Endothelial cell (in vitro differentiated cells): Measurements from ENCODE around the gene NOTCH3. TPM values are rescaled to one million over a fixed set of nuclear protein-coding genes. Genes with fewer than 3 reads are reported as not detected.
A peak's percentile ranks its signal among the peaks of the same experiment; 100 is the strongest.

Experiments
- DNase-seq: peaks from one replicate; pipeline ENCODE4 v3.0.0; 2021; ENCODE audit warnings: low spot score
- H3K27ac Mint-ChIP-seq: one replicate; pipeline ENCODE4 v1.8.0; 2021; ENCODE audit warnings: mixed read lengths, inconsistent platforms; ENCODE audit not compliant: unreplicated experiment
- H3K27me3 Mint-ChIP-seq: one replicate; pipeline ENCODE4 v1.8.0; 2021; ENCODE audit warnings: mild to moderate bottlenecking, moderate library complexity, mixed read lengths, inconsistent platforms; ENCODE audit not compliant: unreplicated experiment
- H3K36me3 Mint-ChIP-seq: one replicate; pipeline ENCODE4 v1.8.0; 2021; ENCODE audit warnings: mild to moderate bottlenecking, low read depth, mixed read lengths, inconsistent platforms; ENCODE audit not compliant: unreplicated experiment
- H3K4me1 Mint-ChIP-seq: one replicate; pipeline ENCODE4 v1.8.0; 2021; ENCODE audit warnings: mild to moderate bottlenecking, mixed read lengths, inconsistent platforms; ENCODE audit not compliant: unreplicated experiment
- H3K4me3 Mint-ChIP-seq: one replicate; pipeline ENCODE4 v1.8.0; 2021; ENCODE audit warnings: mild to moderate bottlenecking, mixed read lengths, inconsistent platforms; ENCODE audit not compliant: unreplicated experiment
- H3K9me3 Mint-ChIP-seq: one replicate; pipeline ENCODE4 v1.8.0; 2021; ENCODE audit warnings: mixed read lengths, inconsistent platforms; ENCODE audit not compliant: unreplicated experiment
- CTCF ChIP-seq: fragments of 200-600 bp; sonication (generic); IDR thresholded peaks from one replicate; pipeline ENCODE4 v1.5.0; 2021; ENCODE audit warnings: antibody characterized with exemption; ENCODE audit not compliant: unreplicated experiment
- total RNA-seq: library from RNA; stranded (reverse); fragmentation: NEBNext Ultra II Directional; extraction: Animal tissue kit (Norgen Biotek cat#: 25700); gene quantifications from one replicate; pipeline ENCODE4 v1.2.1, GENCODE V29; 2021; ENCODE audit not compliant: unreplicated experiment

Gene NOTCH3
- total RNA-seq, 1 donor from 2014 or later = 96.8 TPM

DNA sequence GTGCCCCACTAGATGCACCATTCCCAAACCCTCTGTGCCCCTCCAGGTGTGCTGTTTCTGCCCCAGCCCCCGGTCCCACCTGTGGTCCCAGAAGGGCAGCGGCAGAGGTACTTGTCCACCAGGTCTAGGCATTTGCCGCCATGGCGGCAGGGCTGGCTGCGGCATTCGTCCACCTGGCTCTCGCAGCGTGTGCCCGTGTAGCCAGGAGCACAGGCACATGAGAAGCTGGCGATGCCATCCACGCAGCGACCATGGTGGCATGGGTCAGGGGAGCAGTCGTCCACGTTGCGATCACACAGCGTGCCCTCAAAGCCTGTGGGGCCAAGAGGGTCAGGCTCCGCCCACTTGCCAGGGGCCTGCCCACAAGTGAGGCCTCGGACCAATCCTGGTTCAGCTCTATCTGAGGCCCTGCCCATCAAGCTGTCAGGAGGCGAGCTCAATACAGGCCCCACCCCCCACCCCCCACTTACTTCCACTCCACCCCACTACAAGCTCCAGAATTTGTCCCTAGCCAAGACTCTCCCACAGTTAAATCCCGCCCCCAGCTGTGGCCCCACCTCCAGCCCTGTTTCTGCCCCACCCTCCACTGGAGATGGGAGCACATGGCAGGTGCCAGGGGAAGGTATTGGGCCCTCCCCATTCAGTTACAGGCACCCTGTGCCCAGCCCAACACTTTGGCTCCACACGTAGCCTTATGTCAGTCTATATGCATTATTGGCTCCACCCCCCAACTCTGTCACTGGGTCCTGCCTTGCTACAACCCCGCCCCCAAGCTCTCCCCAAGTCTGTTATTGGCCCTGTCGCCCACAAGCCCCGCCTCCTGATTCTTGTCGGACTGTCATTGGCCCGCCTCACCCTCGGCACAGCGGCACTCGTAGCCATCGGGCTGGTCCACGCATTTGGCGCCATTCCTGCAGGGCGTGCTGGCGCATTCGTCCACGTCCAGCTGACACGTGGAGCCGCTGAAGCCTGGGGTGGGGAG, 13.5 kb downstream of the NOTCH3 start:
- no peak for DNase-seq
- H3K36me3 Mint-ChIP-seq = peaks cover 38% of the 10 kb centered on the region
- TF ChIP-seq CTCF = no peak
- H3K4me3 Mint-ChIP-seq = no peak overlapping the region
- H3K9me3 Mint-ChIP-seq = no peaks in the 10 kb centered on the region
- H3K27me3 Mint-ChIP-seq = peaks cover 10% of the 10 kb centered on the region
- H3K27ac Mint-ChIP-seq = no peak overlapping the region
- no peaks in the 10 kb centered on the region for H3K4me1 Mint-ChIP-seq

GRCh38 chr19:15185188-15185587, 15.6 kb downstream of the NOTCH3 start:
- DNase-seq = no peak
- peaks cover 10% of the 10 kb centered on the region for H3K27me3 Mint-ChIP-seq
- TF ChIP-seq CTCF = no peak
- peaks cover 34% of the 10 kb centered on the region for H3K36me3 Mint-ChIP-seq
- no peaks in the 10 kb centered on the region for H3K9me3 Mint-ChIP-seq
- no peak overlapping the region for H3K27ac Mint-ChIP-seq
- H3K4me1 Mint-ChIP-seq = no peaks in the 10 kb centered on the region
- peak overlapping the region; percentile 67 for H3K4me3 Mint-ChIP-seq

GRCh38 chr19:15184776-15185175, 16.0 kb downstream of the NOTCH3 start:
- no peak overlapping the region for H3K4me3 Mint-ChIP-seq
- no peaks in the 10 kb centered on the region for H3K4me1 Mint-ChIP-seq
- no peak for DNase-seq
- H3K36me3 Mint-ChIP-seq = peaks cover 38% of the 10 kb centered on the region
- H3K27me3 Mint-ChIP-seq = peaks cover 10% of the 10 kb centered on the region
- H3K27ac Mint-ChIP-seq = no peak overlapping the region
- no peak for TF ChIP-seq CTCF
- H3K9me3 Mint-ChIP-seq = no peaks in the 10 kb centered on the region

- Mint-ChIP-seq H3K27me3 (peaks cover 9% of the 10 kb centered on the region), H3K27ac (no peak overlapping the region), H3K4me1 (no peaks in the 10 kb centered on the region), H3K9me3 (no peaks in the 10 kb centered on the region), H3K36me3 (peaks cover 34% of the 10 kb centered on the region), H3K4me3 (no peak overlapping the region)
- no peak for TF ChIP-seq CTCF
- no peak for DNase-seq
Observed at GRCh38 chr19:15181394-15181793, 19.4 kb downstream of the NOTCH3 start.
